ENCODE data around the gene KIRREL3. TPM values are rescaled to one million over a fixed set of nuclear protein-coding genes. Genes with fewer than 3 reads are reported as not detected.

Gene KIRREL3
- total and polyA plus RNA-seq, 2 of the 4 experiments (the other 2 are of a cell fraction) = 10.9 to 15.9 TPM

- TF ChIP-seq, protein P1, sequence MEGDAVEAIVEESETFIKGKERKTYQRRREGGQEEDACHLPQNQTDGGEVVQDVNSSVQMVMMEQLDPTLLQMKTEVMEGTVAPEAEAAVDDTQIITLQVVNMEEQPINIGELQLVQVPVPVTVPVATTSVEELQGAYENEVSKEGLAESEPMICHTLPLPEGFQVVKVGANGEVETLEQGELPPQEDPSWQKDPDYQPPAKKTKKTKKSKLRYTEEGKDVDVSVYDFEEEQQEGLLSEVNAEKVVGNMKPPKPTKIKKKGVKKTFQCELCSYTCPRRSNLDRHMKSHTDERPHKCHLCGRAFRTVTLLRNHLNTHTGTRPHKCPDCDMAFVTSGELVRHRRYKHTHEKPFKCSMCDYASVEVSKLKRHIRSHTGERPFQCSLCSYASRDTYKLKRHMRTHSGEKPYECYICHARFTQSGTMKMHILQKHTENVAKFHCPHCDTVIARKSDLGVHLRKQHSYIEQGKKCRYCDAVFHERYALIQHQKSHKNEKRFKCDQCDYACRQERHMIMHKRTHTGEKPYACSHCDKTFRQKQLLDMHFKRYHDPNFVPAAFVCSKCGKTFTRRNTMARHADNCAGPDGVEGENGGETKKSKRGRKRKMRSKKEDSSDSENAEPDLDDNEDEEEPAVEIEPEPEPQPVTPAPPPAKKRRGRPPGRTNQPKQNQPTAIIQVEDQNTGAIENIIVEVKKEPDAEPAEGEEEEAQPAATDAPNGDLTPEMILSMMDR (conservative IDR thresholded peaks at IDR 0.05; ENCODE audit: low read depth, low read length) = no peak
- TF ChIP-seq RAD21 (IDR thresholded peaks at IDR 0.05; ENCODE audit: low read length) (no peak), SMC3 (IDR thresholded peaks at IDR 0.05; ENCODE audit: low read depth, low read length) (no peak), CHD1 (IDR thresholded peaks at IDR 0.05; ENCODE audit: low read depth, low read length) (no peak), MAFK (IDR thresholded peaks at IDR 0.05; ENCODE audit: low read depth, low read length) (no peak), MXI1 (IDR thresholded peaks at IDR 0.05; ENCODE audit: borderline replicate concordance, low read depth, low read length) (no peak), POLR2A (IDR thresholded peaks at IDR 0.05; ENCODE audit: low read depth, low read length) (no peak)
These were observed 569.8 kb downstream of the KIRREL3 start (continued) for GRCh38 chr11:126430581-126431335.

Data from IMR-90 (cell line).